HCT116 (cell line): ENCODE data around the gene PGA4. TPM values are rescaled to one million over a fixed set of nuclear protein-coding genes. Genes with fewer than 3 reads are reported as not detected.

ENCODE experiments used
- ATAC-seq: fragments of 200-7000 bp; cut with Tn5 transposase; 2 replicates; pipeline ENCODE4 v1.9.1; 2020; ENCODE audit warnings: mild to moderate bottlenecking, moderate library complexity
- BruUV-seq: library from RNA; stranded (reverse); fragments of 400-500 nt; replicated peaks from 2 replicates; lab custom pipeline; 2021; lab: Mats Ljungman, UMichigan
- CTCF ChIA-PET: fragments of 300-600 bp; sonication (Branson Sonifier 250); formaldehyde crosslinking; loops from one replicate; lab custom pipeline; 2021; ENCODE audit warnings: antibody characterized with exemption; lab: Charles Lee
- POLR2A ChIA-PET: fragments of 300-600, 350-600 bp; sonication (Branson Sonifier 250); formaldehyde crosslinking; loops from one replicate; lab custom pipeline; 2021; ENCODE audit warnings: antibody characterized with exemption; lab: Charles Lee
- RAD21 ChIA-PET, 2 experiments: fragments of 300-600 bp; sonication (Branson Sonifier 250); formaldehyde crosslinking; loops; one replicate each; lab custom pipeline; 2023; ENCODE audit warnings: low total read pairs in 2 of 2; ENCODE audit not compliant: uncharacterized antibody in 2 of 2, unreplicated experiment in 2 of 2, low non-redundant PET in 1 of 2; lab: Charles Lee
- DNase-seq: peaks from one replicate; pipeline ENCODE4 v3.0.0-alpha.2; 2010; ENCODE audit warnings: low read depth, low spot score
- H2AFZ ChIP-seq: fragments of 200-600 bp; shearing (Covaris generic), sonication (generic); 2 replicates; pipeline ENCODE4 v1.6.1; 2017; ENCODE audit warnings: low read depth, mixed run types, mixed read lengths, antibody characterized with exemption, low read length; ENCODE audit not compliant: poor library complexity, severe bottlenecking
- H3K27ac ChIP-seq: 2 replicates; pipeline ENCODE4 v1.5.1; 2012; ENCODE audit warnings: low read depth, low read length
- H3K27me3 ChIP-seq: fragments of 200-600 bp; sonication (generic); 2 replicates; pipeline ENCODE4 v1.6.1; 2016; ENCODE audit warnings: mixed run types, low read length, mixed read lengths; ENCODE audit not compliant: insufficient read depth
- H3K36me3 ChIP-seq, 2 experiments: fragments of 200-500 bp in 1 of 2; fragments of 200-600 bp in 1 of 2; sonication (Bioruptor generic) in 1 of 2; sonication (generic) in 1 of 2; 2 replicates each; pipeline versions ENCODE4 v1.5.1 to v1.6.1; 2014 to 2016; ENCODE audit warnings: low read length in 2 of 2, inconsistent platforms in 1 of 2, mixed read lengths in 1 of 2, mixed run types in 1 of 2; ENCODE audit not compliant: insufficient read depth in 2 of 2, control insufficient read depth in 1 of 2
- H3K4me1 ChIP-seq, 2 experiments: fragments of 200-600 bp in 1 of 2; sonication (generic) in 1 of 2; 2 replicates each; pipeline versions ENCODE4 v1.5.1 to v1.6.1; 2012 to 2017; ENCODE audit warnings: low read length in 2 of 2, inconsistent platforms in 1 of 2, mild to moderate bottlenecking in 1 of 2, mixed read lengths in 1 of 2, mixed run types in 1 of 2, moderate library complexity in 1 of 2; ENCODE audit not compliant: insufficient read depth in 2 of 2, control insufficient read depth in 1 of 2
- H3K4me2 ChIP-seq: fragments of 200-600 bp; sonication (generic); 2 replicates; pipeline ENCODE4 v1.6.1; 2017; ENCODE audit warnings: mixed run types, low read length, mixed read lengths
- H3K4me3 ChIP-seq, 2 experiments: fragments of 200-600 bp in 1 of 2; sonication (generic) in 1 of 2; replicated peaks in 1 of 2; 2 replicates each; pipeline ENCODE4 v1.5.1; 2011 to 2016; ENCODE audit warnings: low read length in 2 of 2, control low read depth in 1 of 2, low read depth in 1 of 2, mild to moderate bottlenecking in 1 of 2, mixed read lengths in 1 of 2, mixed run types in 1 of 2
- H3K79me2 ChIP-seq: fragments of 200-600 bp; sonication (generic); 2 replicates; pipeline ENCODE4 v1.6.1; 2017; ENCODE audit warnings: mild to moderate bottlenecking, mixed run types, low read length, moderate library complexity, mixed read lengths; ENCODE audit not compliant: insufficient read depth
- H3K9ac ChIP-seq: fragments of 200-600 bp; sonication (generic); 2 replicates; pipeline ENCODE4 v1.6.1; 2016; ENCODE audit warnings: low read length, mixed read lengths
- H3K9me2 ChIP-seq: fragments of 200-600 bp; sonication (generic), shearing (Covaris generic); 2 replicates; pipeline ENCODE4 v1.6.1; 2017; ENCODE audit warnings: mixed run types, mild to moderate bottlenecking, moderate library complexity; ENCODE audit not compliant: insufficient read depth
- H3K9me3 ChIP-seq, 2 experiments: fragments of 200-500 bp in 1 of 2; fragments of 200-600 bp in 1 of 2; sonication (Bioruptor generic) in 1 of 2; sonication (generic) in 1 of 2; 2 replicates each; pipeline ENCODE4 v1.6.1; 2014 to 2017; ENCODE audit warnings: low read length in 2 of 2, mixed read lengths in 2 of 2, inconsistent platforms in 1 of 2, low read depth in 1 of 2, mild to moderate bottlenecking in 1 of 2, mixed run types in 1 of 2, moderate library complexity in 1 of 2; ENCODE audit not compliant: control insufficient read depth in 1 of 2, insufficient read depth in 1 of 2
- H4K20me1 ChIP-seq: fragments of 200-600 bp; sonication (generic), shearing (Covaris generic); 2 replicates; pipeline ENCODE4 v1.6.1; 2017; ENCODE audit warnings: mixed run types, mild to moderate bottlenecking, moderate library complexity; ENCODE audit not compliant: insufficient read depth
- CBX3 ChIP-seq: IDR thresholded peaks from 2 replicates; pipeline ENCODE4 v1.6.1; 2012; ENCODE audit warnings: low read depth
- ELF1 ChIP-seq: IDR thresholded peaks from 2 replicates; pipeline ENCODE4 v1.6.1; 2012; ENCODE audit warnings: low read depth, borderline replicate concordance
- EZH2 ChIP-seq: fragments of 200-600 bp; sonication (generic); IDR thresholded peaks from 2 replicates; pipeline ENCODE4 v1.6.1; 2017; ENCODE audit warnings: antibody characterized with exemption, mixed run types
- EZH2phosphoT487 ChIP-seq: fragments of 200-600 bp; IDR thresholded peaks from 2 replicates; pipeline ENCODE4 v1.6.1; 2018; ENCODE audit warnings: antibody characterized with exemption, borderline replicate concordance
- FOSL1 ChIP-seq: IDR thresholded peaks from 2 replicates; pipeline ENCODE4 v1.6.1; 2012; ENCODE audit warnings: low read depth
- POLR2A ChIP-seq: IDR thresholded peaks from 2 replicates; pipeline ENCODE4 v1.7.0; 2011; ENCODE audit warnings: borderline replicate concordance; ENCODE audit not compliant: insufficient read depth, insufficient read length; ENCODE audit errors: extremely low read depth
- RAD21 ChIP-seq: IDR thresholded peaks from 2 replicates; pipeline ENCODE4 v1.6.1; 2012; ENCODE audit warnings: low read depth, mild to moderate bottlenecking
- SIN3A ChIP-seq: IDR thresholded peaks from 2 replicates; pipeline ENCODE4 v1.6.1; 2012; ENCODE audit warnings: low read depth
- TCF7L2 ChIP-seq: IDR thresholded peaks from 2 replicates; pipeline ENCODE4 v1.7.0; 2011; ENCODE audit warnings: borderline replicate concordance, inconsistent platforms; ENCODE audit not compliant: insufficient read depth, insufficient read length; ENCODE audit errors: extremely low read depth
- YY1 ChIP-seq: IDR thresholded peaks from 2 replicates; pipeline ENCODE4 v1.6.1; 2011; ENCODE audit warnings: low read length, low read depth, moderate library complexity, mild to moderate bottlenecking; ENCODE audit not compliant: insufficient replicate concordance; ENCODE audit errors: extremely low read depth
- ZFX ChIP-seq: fragments of 450-650 bp; IDR thresholded peaks from 2 replicates; pipeline ENCODE4 v1.6.1; 2017
- ZNF274 ChIP-seq: fragments of 200-500 bp; sonication (Bioruptor generic); IDR thresholded peaks from 2 replicates; pipeline ENCODE4 v1.6.1; 2014; ENCODE audit warnings: mild to moderate bottlenecking, low read depth, low read length, inconsistent platforms
- intact Hi-C: fragments of 100-400 bp; cut with micrococcal nuclease; formaldehyde crosslinking; loops from 2 replicates; pipeline ENCODE4 v1.10.0; 2022
- total RNA-seq: library from RNA; stranded (reverse); gene quantifications from one replicate; pipeline ENCODE4 v1.2.1, GENCODE V29; 2021; ENCODE audit not compliant: unreplicated experiment
- TF ChIP-seq, protein P1 (sequence below): IDR thresholded peaks from 2 replicates; pipeline ENCODE4 v1.6.1; 2012
- TF ChIP-seq, protein P2 (sequence below): IDR thresholded peaks from 2 replicates; pipeline ENCODE4 v1.6.1; 2011; ENCODE audit warnings: mild to moderate bottlenecking, low read length, moderate library complexity; ENCODE audit not compliant: insufficient replicate concordance; ENCODE audit errors: extremely low read depth
- TF ChIP-seq, protein P3 (sequence below): IDR thresholded peaks from 2 replicates; pipeline ENCODE4 v1.6.1; 2012

Gene PGA4
- total RNA-seq, 1 experiment from 2014 or later = not detected

DNA sequence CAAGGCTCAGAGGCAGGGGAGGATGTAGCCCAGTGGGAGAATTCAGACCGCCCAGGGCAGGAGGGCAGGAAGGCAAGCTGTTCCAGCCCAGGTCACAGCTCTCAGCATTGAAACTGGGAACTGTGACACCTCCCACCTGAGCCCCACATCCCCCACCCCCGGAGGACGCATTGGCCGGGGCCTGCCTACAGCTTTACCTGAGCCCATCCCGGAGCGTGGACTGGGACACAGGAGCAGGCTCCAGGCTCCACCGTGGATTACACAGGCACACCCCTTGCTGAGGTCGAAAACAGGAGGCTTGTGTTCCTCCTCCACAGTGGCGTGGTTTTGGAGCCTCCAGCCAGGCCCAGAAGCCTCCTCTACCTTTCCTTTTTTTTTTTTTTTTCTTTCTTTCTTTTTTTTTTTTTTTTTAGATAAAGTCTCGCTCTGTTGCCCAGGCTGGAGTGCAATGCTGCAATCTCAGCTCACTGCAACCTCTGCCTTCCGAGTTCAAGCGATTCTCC lies 27.9 kb upstream of the PGA4 start:
- Histone ChIP-seq H3K27me3 (no peaks in the 10 kb centered on the region), H3K79me2 (no peaks in the 10 kb centered on the region), H3K9me3 (no peaks in the 10 kb centered on the region), H3K27ac (no peak overlapping the region), H3K36me3 (no peaks in the 10 kb centered on the region), H2AFZ (no peak overlapping the region), H3K4me2 (no peak overlapping the region), H3K4me3 (no peak overlapping the region), H3K9me2 (no peaks in the 10 kb centered on the region), H3K4me1 (no peaks in the 10 kb centered on the region), H3K9ac (no peak overlapping the region), H4K20me1 (no peaks in the 10 kb centered on the region)
- ChIA-PET CTCF (no interaction called here), POLR2A (no interaction called here), RAD21 (no interaction called here)
- DNase-seq (no peak), ATAC-seq (no peak)
- no TSS peak for BruUV-seq
- TF ChIP-seq RAD21 = no peak
- no peak for TF ChIP-seq EZH2
- no peak for TF ChIP-seq ZNF274
- TF ChIP-seq SIN3A = no peak
- TF ChIP-seq CBX3 = no peak
- TF ChIP-seq YY1 = no peak
- TF ChIP-seq, protein P1, sequence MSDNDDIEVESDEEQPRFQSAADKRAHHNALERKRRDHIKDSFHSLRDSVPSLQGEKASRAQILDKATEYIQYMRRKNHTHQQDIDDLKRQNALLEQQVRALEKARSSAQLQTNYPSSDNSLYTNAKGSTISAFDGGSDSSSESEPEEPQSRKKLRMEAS = no peak
- no peak for TF ChIP-seq FOSL1
- no peak for TF ChIP-seq POLR2A
- TF ChIP-seq, protein P2, sequence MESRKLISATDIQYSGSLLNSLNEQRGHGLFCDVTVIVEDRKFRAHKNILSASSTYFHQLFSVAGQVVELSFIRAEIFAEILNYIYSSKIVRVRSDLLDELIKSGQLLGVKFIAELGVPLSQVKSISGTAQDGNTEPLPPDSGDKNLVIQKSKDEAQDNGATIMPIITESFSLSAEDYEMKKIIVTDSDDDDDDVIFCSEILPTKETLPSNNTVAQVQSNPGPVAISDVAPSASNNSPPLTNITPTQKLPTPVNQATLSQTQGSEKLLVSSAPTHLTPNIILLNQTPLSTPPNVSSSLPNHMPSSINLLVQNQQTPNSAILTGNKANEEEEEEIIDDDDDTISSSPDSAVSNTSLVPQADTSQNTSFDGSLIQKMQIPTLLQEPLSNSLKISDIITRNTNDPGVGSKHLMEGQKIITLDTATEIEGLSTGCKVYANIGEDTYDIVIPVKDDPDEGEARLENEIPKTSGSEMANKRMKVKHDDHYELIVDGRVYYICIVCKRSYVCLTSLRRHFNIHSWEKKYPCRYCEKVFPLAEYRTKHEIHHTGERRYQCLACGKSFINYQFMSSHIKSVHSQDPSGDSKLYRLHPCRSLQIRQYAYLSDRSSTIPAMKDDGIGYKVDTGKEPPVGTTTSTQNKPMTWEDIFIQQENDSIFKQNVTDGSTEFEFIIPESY = no peak
- TF ChIP-seq EZH2phosphoT487 = no peak
- TF ChIP-seq ZFX = no peak
- TF ChIP-seq TCF7L2 = no peak
- TF ChIP-seq, protein P3, sequence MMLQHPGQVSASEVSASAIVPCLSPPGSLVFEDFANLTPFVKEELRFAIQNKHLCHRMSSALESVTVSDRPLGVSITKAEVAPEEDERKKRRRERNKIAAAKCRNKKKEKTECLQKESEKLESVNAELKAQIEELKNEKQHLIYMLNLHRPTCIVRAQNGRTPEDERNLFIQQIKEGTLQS = no peak
- TF ChIP-seq ELF1 = no peak
- intact Hi-C loops = no loop called here
